Measurements from ENCODE around the gene ZNF155. TPM values are rescaled to one million over a fixed set of nuclear protein-coding genes. Genes with fewer than 3 reads are reported as not detected.

Gene ZNF155
- total and polyA plus RNA-seq, 12 donors = 1.5 to 9.1 (median 6.9) TPM

- H3K4me1 ChIP-seq = peaks cover 0 to 13% (median 11%) of the 10 kb centered on the region in 9 donors
- H3K27me3 ChIP-seq = no peaks in the 10 kb centered on the region
- ATAC-seq (no peak), DNase-seq (no peak)
- intact Hi-C loops (cut with DNase I) = no loop called here
- no peak overlapping the region for H3K27ac ChIP-seq
- H3K4me3 ChIP-seq = no peak overlapping the region
- WGBS, 2 donors = 97 to 98% methylated on average over 6 of the region's 6 CpGs
- no peak for TF ChIP-seq CTCF (IDR thresholded peaks at IDR 0.05)
- peaks cover 5 to 52% (median 50%) of the 10 kb centered on the region in 9 donors for H3K36me3 ChIP-seq
- peaks cover 0 to 50% (median 32%) of the 10 kb centered on the region in 11 donors for H3K9me3 ChIP-seq
These were observed 42.6 kb downstream of the ZNF155 start for GRCh38 chr19:44026622-44027021.

GRCh38 chr19:44032001-44032610, 48.1 kb downstream of the ZNF155 start:
- peaks cover 13 to 68% (median 58%) of the 10 kb centered on the region in 9 donors for H3K36me3 ChIP-seq
- H3K27me3 ChIP-seq = no peaks in the 10 kb centered on the region
- intact Hi-C loops (cut with DNase I) = no loop called here
- no peak overlapping the region for H3K27ac ChIP-seq
- DNase-seq (no peak), ATAC-seq (no peak)
- WGBS, 2 donors = 93 to 100% methylated on average over 1 of the region's 1 CpG
- H3K4me3 ChIP-seq = no peak overlapping the region
- no peak for TF ChIP-seq CTCF (IDR thresholded peaks at IDR 0.05)
- no peaks in the 10 kb centered on the region for H3K4me1 ChIP-seq
- H3K9me3 ChIP-seq = peaks cover 0 to 100% (median 62%) of the 10 kb centered on the region in 11 donors

GRCh38 chr19:44042147-44042546, 58.2 kb downstream of the ZNF155 start:
- peaks cover 0 to 41% (median 22%) of the 10 kb centered on the region in 11 donors for H3K9me3 ChIP-seq
- ATAC-seq = no peak
- H3K4me3 ChIP-seq = no peak overlapping the region
- H3K36me3 ChIP-seq = no peaks in the 10 kb centered on the region
- WGBS, 2 donors = 73 to 76% methylated on average over 2 of the region's 2 CpGs
- TF ChIP-seq CTCF (IDR thresholded peaks at IDR 0.05) = no peak
- H3K27me3 ChIP-seq = peaks cover 0 to 31% (median 5%) of the 10 kb centered on the region in 7 donors
- no peak for DNase-seq
- intact Hi-C loops (cut with DNase I) = no loop called here
- no peaks in the 10 kb centered on the region for H3K4me1 ChIP-seq
- no peak overlapping the region for H3K27ac ChIP-seq

Other genes with a start within 250 kb of the ZNF155 start
- 10 to 100 TPM in 9 of 10 donors, 1 to 10 TPM in 1; 10.0 to 19.4 (median 13.3) TPM for gene SMG9, start 229.2 kb upstream of the ZNF155 start, total RNA-seq
- 10 to 100 TPM; 20.3 to 30.4 TPM for gene SMG9, start 229.2 kb upstream of the ZNF155 start, polyA plus RNA-seq
- gene KCNN4, start 203.2 kb upstream of the ZNF155 start, total RNA-seq = 1 to 10 TPM in 3 of 10 donors, under 1 TPM in 7; 0.34 to 1.6 (median 0.69) TPM
- 1 to 10 TPM; 1.2 to 1.4 TPM for gene KCNN4, start 203.2 kb upstream of the ZNF155 start, polyA plus RNA-seq
- gene LYPD5, start 181.7 kb upstream of the ZNF155 start, total RNA-seq = 1 to 10 TPM in 5 of 10 donors, under 1 TPM in 5; 0.24 to 5.3 (median 0.90) TPM
- gene LYPD5, start 181.7 kb upstream of the ZNF155 start, polyA plus RNA-seq = 1 to 10 TPM in 1 of 2 donors, under 1 TPM in 1; 0.37 to 1.2 TPM
- 10 to 100 TPM in 9 of 10 donors, 1 to 10 TPM in 1; 7.5 to 16.9 (median 12.1) TPM for gene ZNF283, start 156.9 kb upstream of the ZNF155 start, total RNA-seq
- gene ZNF283, start 156.9 kb upstream of the ZNF155 start, polyA plus RNA-seq = 1 to 10 TPM; 1.7 to 6.7 TPM
- 10 to 100 TPM in 3 of 10 donors, 1 to 10 TPM in 7; 4.6 to 11.9 (median 7.2) TPM for gene ZNF404, start 100.2 kb upstream of the ZNF155 start, total RNA-seq
- gene ZNF404, start 100.2 kb upstream of the ZNF155 start, polyA plus RNA-seq = 10 to 100 TPM in 1 of 2 donors, 1 to 10 TPM in 1; 4.6 to 68.7 TPM
- gene ZNF45, start 48.9 kb upstream of the ZNF155 start, total RNA-seq = 10 to 100 TPM in 1 of 10 donors, 1 to 10 TPM in 9; 7.0 to 10.7 (median 8.0) TPM
- 1 to 10 TPM; 2.9 to 4.7 TPM for gene ZNF45, start 48.9 kb upstream of the ZNF155 start, polyA plus RNA-seq
- 1 to 10 TPM; 3.0 to 6.7 (median 5.0) TPM for gene ZNF221, start 33.0 kb upstream of the ZNF155 start, total RNA-seq
- 1 to 10 TPM; 1.1 to 3.1 TPM for gene ZNF221, start 33.0 kb upstream of the ZNF155 start, polyA plus RNA-seq
- 1 to 10 TPM; 1.6 to 4.3 (median 3.4) TPM for gene ZNF230, start 18.8 kb downstream of the ZNF155 start, total RNA-seq
- 1 to 10 TPM; 1.4 to 2.3 TPM for gene ZNF230, start 18.8 kb downstream of the ZNF155 start, polyA plus RNA-seq
- gene ZNF222, start 41.2 kb downstream of the ZNF155 start, total RNA-seq = 1 to 10 TPM; 2.1 to 5.1 (median 3.6) TPM
- 1 to 10 TPM; 4.2 to 5.8 TPM for gene ZNF222, start 41.2 kb downstream of the ZNF155 start, polyA plus RNA-seq
- gene ZNF223, start 67.8 kb downstream of the ZNF155 start, total RNA-seq = 1 to 10 TPM; 2.3 to 5.4 (median 3.2) TPM
- gene ZNF223, start 67.8 kb downstream of the ZNF155 start, polyA plus RNA-seq = 1 to 10 TPM; 2.8 to 4.8 TPM
- gene ZNF284, start 88.0 kb downstream of the ZNF155 start, total RNA-seq = 1 to 10 TPM; 1.2 to 2.6 (median 1.8) TPM
- 1 to 10 TPM in 1 of 2 donors, under 1 TPM in 1; 0.65 to 1.8 TPM for gene ZNF284, start 88.0 kb downstream of the ZNF155 start, polyA plus RNA-seq
- gene ZNF224, start 110.2 kb downstream of the ZNF155 start, total RNA-seq = 10 to 100 TPM in 8 of 10 donors, 1 to 10 TPM in 2; 8.1 to 16.0 (median 13.3) TPM
- 10 to 100 TPM in 1 of 2 donors, 1 to 10 TPM in 1; 5.1 to 27.8 TPM for gene ZNF224, start 110.2 kb downstream of the ZNF155 start, polyA plus RNA-seq
- gene ZNF225, start 129.2 kb downstream of the ZNF155 start, total RNA-seq = 1 to 10 TPM; 2.3 to 5.0 (median 3.2) TPM
- gene ZNF225, start 129.2 kb downstream of the ZNF155 start, polyA plus RNA-seq = 1 to 10 TPM; 1.2 to 2.0 TPM
- 10 to 100 TPM in 3 of 10 donors, 1 to 10 TPM in 7; 8.0 to 13.4 (median 9.0) TPM for gene ZNF234, start 157.4 kb downstream of the ZNF155 start, total RNA-seq
- gene ZNF234, start 157.4 kb downstream of the ZNF155 start, polyA plus RNA-seq = 1 to 10 TPM; 2.2 to 6.4 TPM
- 10 to 100 TPM; 17.0 to 30.6 (median 22.6) TPM for gene ZNF226, start 180.9 kb downstream of the ZNF155 start, total RNA-seq
- 10 to 100 TPM; 14.6 to 15.8 TPM for gene ZNF226, start 180.9 kb downstream of the ZNF155 start, polyA plus RNA-seq
- 10 to 100 TPM; 10.6 to 18.1 (median 12.6) TPM for gene ZNF227, start 228.3 kb downstream of the ZNF155 start, total RNA-seq
- 1 to 10 TPM; 4.0 to 4.5 TPM for gene ZNF227, start 228.3 kb downstream of the ZNF155 start, polyA plus RNA-seq